Mucosa of stomach (tissue), 1 donor: ENCODE results near the gene FBXW9.
"Not testable (repeated sequence)": the region's sequence is repeated elsewhere in the genome, so short reads cannot be mapped to it uniquely, and the experiment has no call there.

Source experiments
- H3K27me3 ChIP-seq: one replicate; pipeline ENCODE4 v1.7.0; 2013; ENCODE audit warnings: mild to moderate bottlenecking, low read length; ENCODE audit not compliant: control insufficient read depth, insufficient read depth
- H3K36me3 ChIP-seq: one replicate; pipeline ENCODE4 v1.7.0; 2013; ENCODE audit warnings: low read length; ENCODE audit not compliant: control insufficient read depth, insufficient read depth
- H3K4me1 ChIP-seq: one replicate; pipeline ENCODE4 v1.7.0; 2013; ENCODE audit warnings: mild to moderate bottlenecking, low read length; ENCODE audit not compliant: control insufficient read depth, insufficient read depth
- H3K4me3 ChIP-seq: one replicate; pipeline ENCODE4 v1.7.0; 2013; ENCODE audit warnings: low read length
- H3K9ac ChIP-seq: one replicate; pipeline ENCODE4 v1.7.0; 2013; ENCODE audit warnings: mild to moderate bottlenecking, low read length, moderate library complexity
- H3K9me3 ChIP-seq: one replicate; pipeline ENCODE4 v1.7.0; 2013; ENCODE audit warnings: mild to moderate bottlenecking, low read length, moderate library complexity; ENCODE audit not compliant: control insufficient read depth
- donor health status: Pancreatic carcinoma.

Gene FBXW9

DNA sequence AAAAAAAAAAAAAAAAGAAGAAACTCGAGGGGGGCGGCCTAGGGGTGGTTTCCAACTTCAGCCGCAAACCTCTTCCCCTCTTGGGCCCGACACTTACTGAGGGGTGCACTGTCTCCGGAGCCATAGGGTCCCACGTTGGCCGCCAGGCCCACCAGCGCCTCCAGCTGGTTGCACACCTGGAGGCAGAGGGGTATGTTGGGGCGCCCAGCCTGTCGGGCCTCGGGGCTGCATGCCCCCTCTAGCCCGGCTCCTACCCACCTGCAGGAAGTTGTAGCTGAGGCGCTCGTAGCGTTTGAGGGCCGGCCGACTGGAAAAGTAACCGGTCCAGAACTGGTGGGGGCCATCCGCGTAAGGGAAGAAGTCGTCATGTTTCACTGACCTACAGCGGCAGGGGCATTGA is 38.5 kb downstream of the FBXW9 start:
- H3K36me3 ChIP-seq = no peaks in the 10 kb centered on the region
- no peaks in the 10 kb centered on the region for H3K27me3 ChIP-seq
- H3K4me3 ChIP-seq = no peak overlapping the region
- H3K9ac ChIP-seq = no peak overlapping the region
- no peaks in the 10 kb centered on the region for H3K9me3 ChIP-seq
- H3K4me1 ChIP-seq = no peaks in the 10 kb centered on the region

DNA sequence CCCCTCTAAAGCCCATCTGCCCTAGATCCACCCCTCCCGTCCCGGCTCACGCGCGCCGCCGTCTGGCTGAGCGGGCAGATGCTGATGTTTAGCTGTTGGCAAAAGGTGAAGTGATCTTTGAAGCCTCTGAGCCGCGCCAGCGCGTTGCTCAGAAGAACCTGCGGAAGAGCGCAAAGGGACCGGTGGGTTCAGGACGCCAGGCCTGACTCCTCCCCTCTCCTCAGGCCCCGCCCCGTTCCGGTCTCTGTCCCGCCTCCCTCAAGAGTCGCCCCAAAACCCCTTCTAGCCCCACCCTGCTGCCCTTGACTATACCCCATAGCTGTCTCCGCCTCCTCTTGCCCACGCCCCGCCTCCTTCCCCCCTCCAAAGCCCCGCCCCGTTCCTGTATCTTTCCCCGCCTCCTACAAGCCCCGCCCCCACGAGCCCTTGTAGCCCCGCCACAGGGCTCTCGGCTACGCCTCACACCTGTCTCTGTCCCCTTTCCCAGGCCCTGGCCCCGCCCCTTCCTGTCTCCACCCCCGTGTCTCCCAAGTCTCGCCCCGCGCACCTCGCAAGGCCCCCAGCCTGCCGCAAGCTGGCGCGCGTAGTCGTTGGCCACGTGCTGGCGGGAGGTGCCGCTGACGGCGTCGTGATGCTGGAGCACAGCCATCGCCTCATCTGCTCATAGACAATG is 39.4 kb downstream of the FBXW9 start:
- H3K4me3 ChIP-seq = no peak overlapping the region
- H3K9me3 ChIP-seq = no peaks in the 10 kb centered on the region
- H3K4me1 ChIP-seq = no peaks in the 10 kb centered on the region
- no peaks in the 10 kb centered on the region for H3K27me3 ChIP-seq
- no peaks in the 10 kb centered on the region for H3K36me3 ChIP-seq
- no peak overlapping the region for H3K9ac ChIP-seq

DNA sequence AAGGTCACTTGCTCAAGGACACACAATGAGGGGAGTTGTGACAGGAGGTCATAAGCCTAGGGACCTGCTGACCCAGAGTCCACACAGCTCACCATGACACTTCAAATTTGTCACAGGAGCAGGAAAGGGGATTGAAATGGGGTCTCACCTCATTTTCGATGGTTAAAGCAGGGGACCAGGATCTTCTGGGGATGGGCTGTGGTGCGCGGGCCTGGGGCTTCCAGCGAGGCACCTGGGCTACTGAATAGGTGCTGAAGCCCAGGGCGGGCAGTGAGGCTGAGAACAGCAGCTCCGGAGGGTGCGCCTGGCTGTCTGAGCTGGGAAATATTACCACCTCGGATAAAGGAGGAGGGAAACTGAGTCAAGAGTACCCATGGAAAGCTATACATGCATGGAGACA is 40.9 kb downstream of the FBXW9 start:
- no peaks in the 10 kb centered on the region for H3K36me3 ChIP-seq
- no peaks in the 10 kb centered on the region for H3K4me1 ChIP-seq
- no peaks in the 10 kb centered on the region for H3K9me3 ChIP-seq
- no peak overlapping the region for H3K4me3 ChIP-seq
- H3K9ac ChIP-seq = no peak overlapping the region
- H3K27me3 ChIP-seq = no peaks in the 10 kb centered on the region

DNA sequence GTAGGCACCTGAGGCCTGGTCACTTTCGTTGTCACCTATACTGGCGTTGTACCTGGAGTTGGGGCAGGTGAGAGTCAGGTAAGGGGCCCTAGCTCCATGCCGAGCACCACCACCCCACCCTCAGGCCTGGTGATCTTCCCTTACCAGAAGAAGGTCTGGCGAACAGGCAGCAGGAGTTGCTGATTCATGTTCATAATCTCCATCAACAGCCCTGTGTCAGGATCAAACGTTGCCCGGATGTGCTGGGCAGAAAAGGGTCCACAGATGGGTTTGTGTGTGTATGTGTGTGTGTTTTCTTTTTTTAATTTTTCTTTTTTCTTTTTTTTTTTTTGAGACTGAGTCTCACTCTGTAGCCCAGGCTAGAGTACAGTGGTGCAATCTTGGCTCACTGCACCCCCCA is 44.2 kb downstream of the FBXW9 start:
- Histone ChIP-seq H3K9me3 (no peaks in the 10 kb centered on the region), H3K4me3 (no peak overlapping the region), H3K9ac (no peak overlapping the region), H3K4me1 (peaks cover 9% of the 10 kb centered on the region), H3K27me3 (no peaks in the 10 kb centered on the region), H3K36me3 (no peaks in the 10 kb centered on the region)

DNA sequence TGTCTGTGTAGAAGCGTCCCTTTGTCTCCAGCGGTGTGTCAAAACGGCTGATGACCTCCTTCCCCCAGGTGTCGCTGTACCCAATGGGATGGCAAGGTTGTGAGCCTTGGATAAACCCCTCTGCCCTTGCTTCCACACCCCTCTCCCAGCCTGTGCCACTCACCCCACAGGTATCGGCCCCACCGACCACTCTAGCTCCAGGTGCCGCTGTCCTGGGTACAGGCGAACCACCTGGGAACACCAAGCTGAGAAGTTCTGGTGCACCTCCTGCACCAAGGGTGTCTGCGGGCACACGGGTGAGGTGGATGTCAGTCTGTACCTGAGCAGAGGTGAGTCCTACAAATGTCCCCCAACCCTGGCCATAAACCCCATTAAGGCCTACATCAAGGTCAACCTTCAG is 46.5 kb downstream of the FBXW9 start:
- no peak overlapping the region for H3K9ac ChIP-seq
- no peak overlapping the region for H3K4me3 ChIP-seq
- H3K36me3 ChIP-seq = no peaks in the 10 kb centered on the region
- H3K4me1 ChIP-seq = peaks cover 9% of the 10 kb centered on the region
- H3K9me3 ChIP-seq = no peaks in the 10 kb centered on the region
- H3K27me3 ChIP-seq = no peaks in the 10 kb centered on the region

DNA sequence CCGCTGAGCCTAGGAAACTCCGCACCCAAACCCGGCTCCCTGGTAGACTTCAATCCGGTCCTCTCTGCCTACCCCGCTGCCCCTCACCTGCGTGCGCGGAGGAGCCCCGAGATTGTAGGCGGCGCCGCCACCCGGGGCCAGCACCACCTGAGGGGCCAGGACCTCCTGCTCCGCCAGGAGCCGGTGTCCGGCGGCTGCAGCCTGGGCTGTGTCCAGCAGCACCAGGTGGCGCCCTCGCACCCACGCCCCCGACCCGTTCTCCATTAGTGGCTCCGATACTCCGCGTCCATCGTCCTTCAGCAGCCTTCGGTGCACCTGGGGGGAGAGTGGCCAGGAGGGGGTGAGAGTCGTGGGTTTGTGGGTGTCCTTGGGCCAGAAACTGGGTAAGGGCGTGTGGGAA is 48.3 kb downstream of the FBXW9 start:
- Histone ChIP-seq H3K4me3 (no peak overlapping the region), H3K36me3 (no peaks in the 10 kb centered on the region), H3K27me3 (no peaks in the 10 kb centered on the region), H3K4me1 (peaks cover 9% of the 10 kb centered on the region), H3K9ac (no peak overlapping the region), H3K9me3 (no peaks in the 10 kb centered on the region)

DNA sequence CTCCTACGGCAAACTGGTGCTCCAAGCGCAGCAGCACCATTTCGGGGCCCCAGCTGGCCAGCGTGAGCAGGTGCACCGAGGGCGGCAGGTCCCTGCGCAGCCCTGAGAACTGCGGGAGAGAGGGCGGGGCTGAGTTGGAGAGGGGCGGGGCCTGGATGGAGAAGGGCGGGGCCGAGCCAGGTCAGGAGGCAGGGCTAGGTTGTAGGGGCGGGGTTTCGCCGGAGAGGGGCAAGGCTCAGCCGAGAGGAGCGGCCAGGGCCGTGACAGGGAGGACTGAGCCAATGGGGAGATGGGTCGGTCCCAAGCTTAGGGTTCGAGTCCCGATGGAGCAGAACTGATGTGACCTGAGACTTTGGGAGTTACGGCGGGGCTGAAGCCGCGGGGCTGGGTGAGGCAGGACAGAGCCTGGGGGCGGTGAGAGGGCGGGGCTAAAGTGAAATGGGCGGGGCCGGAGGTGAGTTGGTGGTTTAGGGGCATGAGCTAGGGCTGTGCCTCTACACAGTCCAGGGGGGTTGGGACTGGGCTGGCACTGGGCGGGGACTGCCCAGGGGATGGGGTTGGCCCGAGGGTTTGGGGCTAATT is 48.9 kb downstream of the FBXW9 start:
- Histone ChIP-seq H3K4me3 (no peak overlapping the region), H3K9ac (no peak overlapping the region), H3K9me3 (no peaks in the 10 kb centered on the region), H3K4me1 (peaks cover 9% of the 10 kb centered on the region), H3K27me3 (no peaks in the 10 kb centered on the region), H3K36me3 (no peaks in the 10 kb centered on the region)

DNA sequence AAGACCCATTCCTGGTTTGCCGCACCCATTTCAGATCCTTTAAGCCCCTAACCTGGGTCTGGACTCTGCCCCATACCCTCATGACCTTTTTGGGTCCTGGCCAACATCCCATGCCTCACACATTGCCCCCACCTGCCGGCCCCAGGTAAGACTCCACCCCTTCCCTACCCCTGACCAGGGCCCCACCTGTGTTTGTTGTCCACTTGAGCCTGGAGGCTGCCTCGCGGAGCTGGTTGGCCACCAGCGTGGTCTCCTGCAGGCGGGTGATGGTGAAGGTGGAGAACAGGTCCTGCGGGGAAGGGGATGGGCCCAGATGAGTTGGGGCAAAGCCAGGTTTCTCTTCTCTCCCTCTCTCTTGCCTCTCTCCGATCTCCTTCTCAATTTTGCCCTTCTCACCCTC is 49.4 kb downstream of the FBXW9 start:
- no peak overlapping the region for H3K4me3 ChIP-seq
- no peaks in the 10 kb centered on the region for H3K27me3 ChIP-seq
- H3K9me3 ChIP-seq = no peaks in the 10 kb centered on the region
- H3K9ac ChIP-seq = no peak overlapping the region
- no peaks in the 10 kb centered on the region for H3K36me3 ChIP-seq
- H3K4me1 ChIP-seq = peaks cover 9% of the 10 kb centered on the region

DNA sequence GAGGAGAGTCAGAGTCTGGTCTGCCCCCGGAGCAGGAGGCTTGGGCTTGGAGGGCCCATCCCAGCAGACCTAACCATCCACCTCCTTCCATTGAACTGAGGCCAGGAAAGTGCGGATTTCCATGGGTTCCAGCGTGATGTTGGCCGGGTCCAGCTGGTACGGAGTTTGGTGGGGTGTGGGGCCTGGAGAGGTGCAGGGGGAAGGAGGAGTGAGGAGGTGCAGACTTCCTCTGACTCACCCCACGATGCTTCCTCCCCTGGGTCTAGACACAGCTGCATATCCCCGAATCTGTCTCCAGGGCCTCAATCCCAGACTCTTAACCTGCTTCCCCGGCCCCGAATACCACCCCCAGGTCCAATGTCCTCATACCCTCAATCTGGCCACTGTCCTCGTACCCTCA is 49.9 kb downstream of the FBXW9 start:
- H3K9ac ChIP-seq = no peak overlapping the region
- peaks cover 9% of the 10 kb centered on the region for H3K4me1 ChIP-seq
- H3K9me3 ChIP-seq = no peaks in the 10 kb centered on the region

DNA sequence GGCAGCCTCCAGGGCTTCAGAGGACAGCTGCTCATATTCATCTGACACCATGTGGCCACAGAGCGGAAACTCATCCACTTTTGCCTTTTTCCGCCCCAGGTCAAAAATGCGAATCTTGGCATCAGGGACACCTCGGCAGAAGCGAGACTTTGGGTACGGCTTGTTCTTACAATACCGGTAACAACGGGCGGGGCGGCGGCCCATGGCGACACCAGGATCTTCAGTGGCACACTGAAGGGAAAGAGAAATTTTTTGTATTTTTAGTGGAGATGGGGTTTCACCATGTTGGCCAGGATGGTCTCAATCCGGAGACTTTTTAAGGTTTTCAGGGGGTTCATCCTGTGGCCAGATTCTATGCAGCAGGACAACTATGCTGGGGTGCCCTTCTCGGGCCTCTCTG is 52.7 kb downstream of the FBXW9 start:
- H3K27me3 ChIP-seq, H3K9me3 ChIP-seq, H3K36me3 ChIP-seq, H3K9ac ChIP-seq, H3K4me3 ChIP-seq: not testable (repeated sequence)
- H3K4me1 ChIP-seq = peaks cover 18% of the 10 kb centered on the region

More for the DNA sequence above, 49.9 kb downstream of the FBXW9 start:
- Histone ChIP-seq H3K36me3 (no peaks in the 10 kb centered on the region), H3K27me3 (no peaks in the 10 kb centered on the region), H3K4me3 (no peak overlapping the region)

DNA sequence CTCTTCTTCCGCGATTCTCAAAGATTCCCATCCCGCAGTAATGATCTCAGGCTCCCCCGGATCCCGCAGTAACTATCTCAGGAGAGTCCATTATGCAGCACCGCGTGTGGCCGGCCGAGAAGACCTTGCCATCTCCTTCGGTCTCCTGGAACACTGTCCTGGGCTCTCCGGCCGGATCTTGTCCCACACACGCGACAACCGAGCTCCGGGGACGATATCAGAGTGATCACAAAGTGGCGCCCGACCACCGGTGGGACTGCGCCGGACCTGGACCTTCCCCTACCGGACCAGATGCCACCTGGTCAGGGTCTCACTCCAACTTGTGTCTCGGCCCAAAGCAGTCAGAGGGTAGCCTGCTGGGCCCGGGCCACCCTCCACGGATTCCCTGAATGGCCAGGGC is 53.9 kb downstream of the FBXW9 start:
- Histone ChIP-seq H3K4me1 (peaks cover 9% of the 10 kb centered on the region), H3K9ac (no peak overlapping the region), H3K4me3 (no peak overlapping the region), H3K36me3 (no peaks in the 10 kb centered on the region), H3K27me3 (no peaks in the 10 kb centered on the region), H3K9me3 (no peaks in the 10 kb centered on the region)

DNA sequence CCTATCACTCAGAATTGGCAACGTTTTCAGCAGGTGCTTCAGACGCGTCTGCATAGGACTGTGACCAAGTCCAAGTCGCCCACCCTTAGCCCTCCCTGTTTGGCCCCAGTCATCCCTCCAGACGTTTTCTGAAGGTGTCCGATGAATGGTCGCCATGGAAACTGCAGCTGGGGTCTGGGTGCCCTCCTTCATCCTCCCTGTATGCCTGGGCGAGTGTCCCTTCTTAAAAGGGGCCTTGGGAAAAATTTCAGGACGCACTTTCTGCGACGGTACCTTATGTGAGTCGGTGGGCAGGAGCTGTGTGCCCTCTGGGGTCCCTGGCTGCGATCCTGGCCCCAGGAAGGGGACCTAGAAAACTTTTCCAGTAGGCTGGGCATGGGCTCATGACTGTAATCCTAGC is 55.0 kb downstream of the FBXW9 start:
- Histone ChIP-seq H3K27me3 (no peaks in the 10 kb centered on the region), H3K4me3 (no peak overlapping the region), H3K9ac (no peak overlapping the region), H3K9me3 (no peaks in the 10 kb centered on the region), H3K36me3 (no peaks in the 10 kb centered on the region), H3K4me1 (peaks cover 9% of the 10 kb centered on the region)
